ENCODE data around the gene TEX47.

Gene TEX47

GRCh38 chr7:88795553-88795952, at the start of gene TEX47:
TSS of gene TEX47 (minus strand) at chr7:88795737. CDS start at chr7:88794942, 795 bp downstream.
- DNase-seq (ENCODE audit: low read depth): no peak

GRCh38 chr7:88845091-88845490, 49.6 kb upstream of the TEX47 start:
- DNase-seq (ENCODE audit: low read depth): no peak

- no peak for DNase-seq (ENCODE audit: low read depth)
Measured at GRCh38 chr7:88842201-88842600, 46.7 kb upstream of the TEX47 start.

GRCh38 chr7:88835147-88835728, 39.7 kb upstream of the TEX47 start:
- peak; percentile 4 for DNase-seq (ENCODE audit: low read depth)

- no peak for DNase-seq (ENCODE audit: low read depth)
Measured at GRCh38 chr7:88826222-88826621, 30.7 kb upstream of the TEX47 start.

GRCh38 chr7:88818552-88818951, 23.0 kb upstream of the TEX47 start:
- no peak for DNase-seq (ENCODE audit: low read depth)

GRCh38 chr7:88806280-88807037, 10.9 kb upstream of the TEX47 start:
- no peak for DNase-seq (ENCODE audit: low read depth)

GRCh38 chr7:88801046-88801445, 5.5 kb upstream of the TEX47 start:
- no peak for DNase-seq (ENCODE audit: low read depth)

- no peak for DNase-seq (ENCODE audit: low read depth)
Measured at GRCh38 chr7:88792361-88792760, 3.2 kb downstream of the TEX47 start.

GRCh38 chr7:88791891-88792290, 3.6 kb downstream of the TEX47 start:
- no peak for DNase-seq (ENCODE audit: low read depth)

- peak; percentile 33 for DNase-seq (ENCODE audit: low read depth)
Measured at GRCh38 chr7:88789480-88790064, 6.0 kb downstream of the TEX47 start.

GRCh38 chr7:88787777-88788176, 7.8 kb downstream of the TEX47 start:
- DNase-seq (ENCODE audit: low read depth): no peak

- DNase-seq (ENCODE audit: low read depth): no peak
Measured at GRCh38 chr7:88775838-88776237, 19.7 kb downstream of the TEX47 start.

GRCh38 chr7:88772776-88773175, 22.8 kb downstream of the TEX47 start:
- DNase-seq (ENCODE audit: low read depth): no peak

GRCh38 chr7:88771417-88771816, 24.1 kb downstream of the TEX47 start:
- no peak for DNase-seq (ENCODE audit: low read depth)

GRCh38 chr7:88761779-88762178, 33.8 kb downstream of the TEX47 start:
- DNase-seq (ENCODE audit: low read depth): no peak

GRCh38 chr7:88760136-88760515, 35.4 kb downstream of the TEX47 start:
- no peak for DNase-seq (ENCODE audit: low read depth)

GRCh38 chr7:88759230-88760135, 36.1 kb downstream of the TEX47 start, which contains the start of gene ZNF804B:
TSS of gene ZNF804B (plus strand) at chr7:88759700. CDS start at chr7:88759977, 277 bp downstream.
- DNase-seq (ENCODE audit: low read depth): no peak

GRCh38 chr7:88758381-88759229, 36.9 kb downstream of the TEX47 start:
- no peak for DNase-seq (ENCODE audit: low read depth)

GRCh38 chr7:88757371-88757770, 38.2 kb downstream of the TEX47 start:
- DNase-seq (ENCODE audit: low read depth): no peak

- DNase-seq (ENCODE audit: low read depth): no peak
Measured at GRCh38 chr7:88756802-88757201, 38.7 kb downstream of the TEX47 start.

Measured in ELR (cell line).